GM23338 (cell line): Measurements from ENCODE around the gene SLC39A11. TPM values are rescaled to one million over a fixed set of nuclear protein-coding genes. Genes with fewer than 3 reads are reported as not detected.

Experiments used
- ATAC-seq: fragments of 200-7000 bp; cut with Tn5 transposase; 3 replicates; pipeline ENCODE4 v1.9.1; 2020
- DNase-seq: peaks from one replicate; pipeline ENCODE4 v3.0.0-alpha.2; 2015; ENCODE audit warnings: low spot score
- H2AFZ ChIP-seq: fragments of 200-600 bp; sonication (generic); 2 replicates; pipeline ENCODE4 v1.8.0; 2016; ENCODE audit warnings: antibody characterized with exemption, mild to moderate bottlenecking, moderate library complexity
- H3F3A ChIP-seq: fragments of 200-600 bp; sonication (generic); replicated peaks from 2 replicates; pipeline ENCODE4 v1.8.0; 2017; ENCODE audit warnings: antibody characterized with exemption, mixed run types, low read depth
- H3K27ac ChIP-seq: fragments of 200-600 bp; sonication (generic); 2 replicates; pipeline ENCODE4 v1.6.1; 2016; ENCODE audit warnings: low read depth
- H3K27me3 ChIP-seq: fragments of 200-600 bp; sonication (generic); 2 replicates; pipeline ENCODE4 v1.8.0; 2016; ENCODE audit warnings: mild to moderate bottlenecking, mixed run types, moderate library complexity; ENCODE audit not compliant: insufficient read depth
- H3K36me3 ChIP-seq: fragments of 200-600 bp; sonication (generic); 2 replicates; pipeline ENCODE4 v1.8.0; 2016; ENCODE audit warnings: mild to moderate bottlenecking; ENCODE audit not compliant: insufficient read depth
- H3K4me1 ChIP-seq: fragments of 200-600 bp; sonication (generic); 2 replicates; pipeline ENCODE4 v1.8.0; 2016; ENCODE audit warnings: mild to moderate bottlenecking, moderate library complexity; ENCODE audit not compliant: insufficient read depth
- H3K4me2 ChIP-seq: fragments of 200-600 bp; sonication (generic); 2 replicates; pipeline ENCODE4 v1.7.1; 2017; ENCODE audit warnings: mixed run types
- H3K4me3 ChIP-seq: fragments of 200-600 bp; sonication (generic); 2 replicates; pipeline ENCODE4 v1.6.1; 2016; ENCODE audit warnings: mixed run types
- H3K79me2 ChIP-seq: fragments of 200-600 bp; sonication (generic); replicated peaks from 2 replicates; pipeline ENCODE4 v1.8.0; 2017; ENCODE audit warnings: mild to moderate bottlenecking; ENCODE audit not compliant: insufficient read depth
- H3K9me2 ChIP-seq: fragments of 200-600 bp; sonication (generic); 2 replicates; pipeline ENCODE4 v1.8.0; 2017; ENCODE audit not compliant: insufficient read depth
- H4K20me1 ChIP-seq: fragments of 200-600 bp; sonication (generic); replicated peaks from 2 replicates; pipeline ENCODE4 v1.8.0; 2017; ENCODE audit warnings: mild to moderate bottlenecking; ENCODE audit not compliant: insufficient read depth
- H3K27ac Mint-ChIP-seq: 2 replicates; pipeline ENCODE4 v1.8.0; 2020; ENCODE audit warnings: inconsistent platforms, mild to moderate bottlenecking, moderate library complexity, mixed read lengths
- H3K27me3 Mint-ChIP-seq: 3 replicates; pipeline ENCODE4 v1.8.0; 2022; ENCODE audit warnings: low read depth, mild to moderate bottlenecking, moderate library complexity, mixed read lengths, inconsistent platforms; ENCODE audit not compliant: insufficient read depth, poor library complexity
- H3K36me3 Mint-ChIP-seq: 3 replicates; pipeline ENCODE4 v1.8.0; 2021; ENCODE audit warnings: low read depth, mild to moderate bottlenecking, inconsistent platforms, moderate library complexity, mixed read lengths
- H3K4me1 Mint-ChIP-seq: 3 replicates; pipeline ENCODE4 v1.8.0; 2020; ENCODE audit warnings: mild to moderate bottlenecking, inconsistent platforms, mixed read lengths
- H3K4me3 Mint-ChIP-seq: 3 replicates; pipeline ENCODE4 v1.8.0; 2021; ENCODE audit warnings: moderate library complexity, mild to moderate bottlenecking, inconsistent platforms, mixed read lengths
- H3K9me3 Mint-ChIP-seq: 3 replicates; pipeline ENCODE4 v1.8.0; 2020; ENCODE audit warnings: moderate library complexity, mild to moderate bottlenecking, inconsistent platforms, mixed read lengths
- CTCF ChIP-seq, 2 experiments: fragments of 200-600 bp in 1 of 2; sonication (generic) in 1 of 2; conservative IDR thresholded peaks; 2 replicates each; pipeline versions ENCODE4 v1.5.1 to v1.6.1; 2016 to 2017; ENCODE audit warnings: antibody characterized with exemption in 2 of 2, low read depth in 2 of 2, mild to moderate bottlenecking in 2 of 2, moderate library complexity in 1 of 2
- ETS1 ChIP-seq: IDR thresholded peaks from 2 replicates; pipeline ENCODE4 v1.6.1; 2016; ENCODE audit warnings: antibody characterized with exemption
- EZH2 ChIP-seq: fragments of 200-600 bp; sonication (generic); IDR thresholded peaks from one replicate; pipeline ENCODE4 v1.8.0; 2017; ENCODE audit warnings: antibody characterized with exemption, mild to moderate bottlenecking, low read depth; ENCODE audit not compliant: unreplicated experiment
- EZH2phosphoT487 ChIP-seq: fragments of 200-600 bp; sonication (generic); IDR thresholded peaks from one replicate; pipeline ENCODE4 v1.8.1; 2018; ENCODE audit warnings: antibody characterized with exemption; ENCODE audit not compliant: unreplicated experiment
- NANOG ChIP-seq: IDR thresholded peaks from 2 replicates; pipeline ENCODE4 v1.6.1; 2016; ENCODE audit warnings: antibody characterized with exemption, borderline replicate concordance
- POLR2AphosphoS5 ChIP-seq: IDR thresholded peaks from 2 replicates; pipeline ENCODE4 v1.6.1; 2016; ENCODE audit warnings: antibody characterized with exemption, low read depth
- ZNF114 ChIP-seq: fragments of 250-450 bp; sonication (Bioruptor Pico); IDR thresholded peaks from 2 replicates; pipeline ENCODE4 v1.5.0; 2020; ENCODE audit warnings: mild to moderate bottlenecking, moderate library complexity
- ZNF331 ChIP-seq: fragments of 250-450 bp; sonication (Bioruptor Pico); IDR thresholded peaks from 2 replicates; pipeline ENCODE4 v1.5.0; 2020; ENCODE audit warnings: low read depth, mild to moderate bottlenecking, moderate library complexity
- ZNF462 ChIP-seq: fragments of 250-450 bp; sonication (Bioruptor Pico); IDR thresholded peaks from 2 replicates; pipeline ENCODE4 v1.5.0; 2020; ENCODE audit warnings: mild to moderate bottlenecking, moderate library complexity
- polyA plus RNA-seq: library from polyadenylated mRNA; unstranded; fragments of >200 nt; fragmentation: Nextera tagmentation; extraction: Ambion mirVana; gene quantifications from 2 replicates; pipeline ENCODE4 v1.2.1, GENCODE V29; 2016
- total RNA-seq: library from RNA; depleted of rRNA; stranded (reverse); fragments of >200 nt; shearing (Covaris generic); gene quantifications from 2 replicates; pipeline ENCODE4 v1.2.3, GENCODE V29; 2014
- TF ChIP-seq, protein P1 (sequence below): IDR thresholded peaks from one replicate; pipeline ENCODE4 v1.6.1; 2018; ENCODE audit warnings: antibody characterized with exemption; ENCODE audit not compliant: unreplicated experiment

The SLC39A11 gene
- total and polyA plus RNA-seq, 2 experiments from 2014 or later = 10.8 to 18.1 TPM

GRCh38 chr17:72734613-72735012, 357.9 kb downstream of the SLC39A11 start:
- ATAC-seq = no peak
- Histone ChIP-seq H2AFZ (no peak overlapping the region), H3K4me3 (no peak overlapping the region), H3K27ac (no peak overlapping the region), H3K4me2 (no peak overlapping the region), H3K36me3 (no peaks in the 10 kb centered on the region), H3K9me2 (no peaks in the 10 kb centered on the region), H3F3A (no peaks in the 10 kb centered on the region), H3K4me1 (no peaks in the 10 kb centered on the region), H3K27me3 (no peaks in the 10 kb centered on the region), H3K79me2 (no peaks in the 10 kb centered on the region), H4K20me1 (no peaks in the 10 kb centered on the region)
- TF ChIP-seq NANOG (no peak), ZNF462 (CRISPR knock-in tag) (no peak), EZH2phosphoT487 (no peak), EZH2 (no peak), POLR2AphosphoS5 (no peak), ZNF331 (CRISPR knock-in tag) (no peak), ETS1 (no peak), CTCF (conservative IDR thresholded peaks at IDR 0.05; ENCODE audit: low read depth in 2 of 2) (no peak), ZNF114 (CRISPR knock-in tag) (no peak)
- TF ChIP-seq, protein P1, sequence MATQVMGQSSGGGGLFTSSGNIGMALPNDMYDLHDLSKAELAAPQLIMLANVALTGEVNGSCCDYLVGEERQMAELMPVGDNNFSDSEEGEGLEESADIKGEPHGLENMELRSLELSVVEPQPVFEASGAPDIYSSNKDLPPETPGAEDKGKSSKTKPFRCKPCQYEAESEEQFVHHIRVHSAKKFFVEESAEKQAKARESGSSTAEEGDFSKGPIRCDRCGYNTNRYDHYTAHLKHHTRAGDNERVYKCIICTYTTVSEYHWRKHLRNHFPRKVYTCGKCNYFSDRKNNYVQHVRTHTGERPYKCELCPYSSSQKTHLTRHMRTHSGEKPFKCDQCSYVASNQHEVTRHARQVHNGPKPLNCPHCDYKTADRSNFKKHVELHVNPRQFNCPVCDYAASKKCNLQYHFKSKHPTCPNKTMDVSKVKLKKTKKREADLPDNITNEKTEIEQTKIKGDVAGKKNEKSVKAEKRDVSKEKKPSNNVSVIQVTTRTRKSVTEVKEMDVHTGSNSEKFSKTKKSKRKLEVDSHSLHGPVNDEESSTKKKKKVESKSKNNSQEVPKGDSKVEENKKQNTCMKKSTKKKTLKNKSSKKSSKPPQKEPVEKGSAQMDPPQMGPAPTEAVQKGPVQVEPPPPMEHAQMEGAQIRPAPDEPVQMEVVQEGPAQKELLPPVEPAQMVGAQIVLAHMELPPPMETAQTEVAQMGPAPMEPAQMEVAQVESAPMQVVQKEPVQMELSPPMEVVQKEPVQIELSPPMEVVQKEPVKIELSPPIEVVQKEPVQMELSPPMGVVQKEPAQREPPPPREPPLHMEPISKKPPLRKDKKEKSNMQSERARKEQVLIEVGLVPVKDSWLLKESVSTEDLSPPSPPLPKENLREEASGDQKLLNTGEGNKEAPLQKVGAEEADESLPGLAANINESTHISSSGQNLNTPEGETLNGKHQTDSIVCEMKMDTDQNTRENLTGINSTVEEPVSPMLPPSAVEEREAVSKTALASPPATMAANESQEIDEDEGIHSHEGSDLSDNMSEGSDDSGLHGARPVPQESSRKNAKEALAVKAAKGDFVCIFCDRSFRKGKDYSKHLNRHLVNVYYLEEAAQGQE = no peak
- Mint-ChIP-seq H3K27ac (no peak overlapping the region), H3K36me3 (no peaks in the 10 kb centered on the region), H3K9me3 (no peaks in the 10 kb centered on the region), H3K4me1 (no peaks in the 10 kb centered on the region), H3K27me3 (peaks cover 5% of the 10 kb centered on the region), H3K4me3 (no peak overlapping the region)
- no peak for DNase-seq
